Effector CD4-positive, alpha-beta T cell (primary cell): ENCODE data around the gene EDA.
"Not testable (repeated sequence)": the region's sequence is repeated elsewhere in the genome, so short reads cannot be mapped to it uniquely, and the experiment has no call there.

Source experiments
- DNase-seq: peaks from one replicate; pipeline ENCODE4 v3.0.0-alpha.2; 2020

EDA gene

DNA sequence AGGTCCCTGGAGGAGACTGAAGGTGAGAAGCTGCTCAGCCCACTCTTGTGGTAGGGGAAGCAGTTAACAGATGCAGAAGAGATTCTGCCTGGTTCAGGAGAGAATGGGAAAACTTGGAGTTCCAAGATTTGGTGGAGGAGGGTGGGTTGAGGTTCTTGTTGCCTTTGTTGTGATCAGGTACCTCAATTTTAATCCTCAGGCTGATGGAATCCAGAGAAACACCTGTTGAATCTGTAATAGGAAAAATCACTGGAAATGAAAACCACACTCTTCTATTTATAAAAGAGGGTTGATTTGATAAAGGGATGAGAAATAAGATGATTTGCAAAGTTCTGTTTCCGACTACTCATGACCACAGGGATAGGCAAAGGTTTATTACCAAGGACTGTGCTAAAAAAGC is 132.1 kb downstream of the EDA start:
- no peak for DNase-seq

DNA sequence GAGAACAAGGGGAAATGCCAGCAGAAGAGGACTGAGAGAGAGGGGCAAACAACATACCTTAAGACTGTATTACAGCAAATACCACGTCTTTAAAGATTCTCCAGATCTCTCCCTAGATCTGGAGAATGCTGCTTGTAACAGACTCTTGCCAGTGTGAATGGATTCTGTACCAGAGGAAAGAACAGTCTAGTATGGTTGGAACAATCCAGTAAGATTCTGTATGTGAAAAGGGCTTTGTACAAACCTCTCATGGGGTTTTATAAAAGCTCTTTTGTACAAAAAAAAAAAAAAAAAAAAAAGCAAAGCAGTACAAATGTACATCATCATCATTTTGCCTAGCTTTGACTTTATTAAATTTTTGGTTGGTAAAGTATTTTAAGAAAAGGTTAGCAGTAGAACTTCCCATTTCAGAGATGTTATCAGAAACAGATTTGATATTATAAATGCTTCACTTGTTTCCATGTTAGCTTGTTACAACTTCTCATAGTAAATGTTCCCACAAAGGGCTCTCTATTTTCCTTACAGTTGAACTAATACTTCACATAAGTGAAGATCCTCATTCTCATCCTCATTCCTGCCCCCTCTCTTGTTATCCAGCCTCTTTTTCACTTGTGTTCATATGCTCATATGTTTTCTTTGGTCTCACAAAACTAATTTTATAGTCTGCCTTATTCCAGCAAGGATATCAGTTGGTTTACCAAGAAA is 144.2 kb downstream of the EDA start:
- no peak for DNase-seq

DNA sequence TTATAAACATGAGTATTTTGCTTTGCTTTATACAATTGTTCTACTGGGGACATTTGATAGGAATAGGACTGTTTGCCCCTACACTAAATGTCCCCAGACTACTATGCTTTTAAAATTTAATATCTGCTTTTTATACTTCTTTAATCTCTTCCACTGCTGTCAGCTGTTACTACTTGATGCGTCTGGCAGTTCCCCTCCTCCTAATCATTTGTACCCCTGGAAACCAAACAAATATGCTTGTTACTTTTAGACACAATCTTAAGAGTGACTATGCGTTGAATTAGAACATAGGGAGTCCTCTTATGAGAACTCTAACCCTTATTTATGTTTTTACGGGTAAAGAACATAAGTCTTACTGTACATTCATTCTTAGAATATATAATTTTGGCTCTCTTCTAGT is 145.7 kb downstream of the EDA start:
- DNase-seq = no peak

DNA sequence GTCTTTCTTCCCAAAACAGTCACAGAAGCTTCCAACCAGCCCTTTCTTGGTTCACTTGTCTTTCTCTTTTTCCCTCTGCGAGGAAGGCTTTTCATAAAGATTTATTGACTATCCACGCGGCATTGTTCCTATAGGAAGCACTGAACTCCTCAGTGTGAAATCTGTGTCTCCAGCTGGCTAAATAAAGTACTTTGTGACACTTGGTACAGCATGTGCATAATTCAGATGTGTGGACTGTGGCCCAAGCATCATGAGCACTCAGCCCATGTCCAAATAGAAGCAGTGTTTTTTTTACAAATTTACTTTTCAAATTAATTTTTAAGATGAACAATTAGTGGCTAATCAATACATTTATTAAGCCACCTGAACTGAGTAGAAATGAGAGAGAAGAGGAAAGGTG is 146.4 kb downstream of the EDA start:
- DNase-seq = no peak

DNA sequence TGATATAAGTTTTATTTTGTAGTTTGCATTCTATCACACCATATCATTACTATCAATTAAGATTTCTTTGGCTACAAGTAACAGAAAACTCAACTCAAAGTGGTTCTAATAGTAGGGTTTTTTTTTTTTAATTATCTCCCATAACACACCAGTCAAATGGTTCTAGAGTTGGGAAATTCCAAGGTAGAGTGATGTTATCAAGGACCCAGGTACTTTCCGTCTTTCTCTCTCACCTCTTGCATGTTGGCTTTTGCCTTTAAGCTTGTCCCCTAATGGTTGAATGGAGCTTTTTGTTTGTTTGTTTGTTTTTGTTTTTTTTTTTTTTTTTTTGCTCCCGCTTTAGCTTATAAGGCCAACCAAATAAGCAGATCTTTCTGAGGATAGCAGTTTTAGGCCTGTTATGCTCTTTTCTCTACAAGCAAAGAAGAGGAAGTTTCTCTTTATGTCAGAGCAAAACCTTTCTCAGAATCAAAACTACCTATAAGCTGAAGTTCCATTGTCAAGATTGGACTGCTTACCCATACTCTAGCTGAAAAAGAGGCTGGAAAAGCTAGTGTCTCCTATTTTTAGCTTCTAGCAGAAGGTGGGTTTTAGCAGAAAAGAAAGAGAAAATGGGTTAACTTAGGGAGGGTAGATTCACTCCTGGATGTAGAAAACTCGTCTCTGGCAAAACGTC is 177.5 kb downstream of the EDA start:
- no peak for DNase-seq

DNA sequence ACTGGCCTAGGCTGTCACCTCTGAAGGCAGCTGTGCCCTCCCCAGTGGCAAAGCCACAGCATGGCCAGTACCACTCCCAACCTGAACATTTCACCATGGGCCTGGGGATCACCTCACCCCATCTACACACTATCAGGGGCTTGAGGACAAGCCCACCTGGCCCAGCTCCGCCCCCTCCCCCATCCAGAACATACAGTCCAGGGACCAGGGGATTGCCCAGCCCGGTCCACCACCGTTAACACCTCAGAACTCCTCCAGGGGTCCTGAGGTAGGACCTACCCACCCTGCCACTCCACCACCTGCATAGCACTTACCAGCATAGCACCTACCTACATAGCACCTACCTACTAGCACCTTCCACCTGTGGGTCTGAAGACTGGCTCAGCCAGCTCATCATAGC is 179.8 kb downstream of the EDA start:
- no peak for DNase-seq

DNA sequence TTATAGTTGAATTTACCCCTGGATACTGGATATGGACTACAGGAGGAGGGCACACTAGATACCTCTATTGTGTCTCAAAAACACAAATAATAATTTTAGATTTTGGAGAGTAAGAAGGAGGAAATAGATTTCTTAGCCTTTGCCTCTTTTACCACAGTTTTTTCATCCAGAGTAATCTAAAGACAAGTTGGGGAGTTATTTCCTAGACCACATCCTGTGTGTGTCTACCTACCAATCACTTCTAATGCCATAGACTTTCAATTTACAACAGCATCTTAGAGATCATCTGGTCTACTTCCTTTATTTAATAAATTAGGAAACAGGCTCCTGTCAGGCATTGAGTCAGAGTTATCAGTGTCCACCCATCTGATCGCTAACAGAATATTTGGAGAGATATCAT is 191.5 kb downstream of the EDA start:
- no peak for DNase-seq

DNA sequence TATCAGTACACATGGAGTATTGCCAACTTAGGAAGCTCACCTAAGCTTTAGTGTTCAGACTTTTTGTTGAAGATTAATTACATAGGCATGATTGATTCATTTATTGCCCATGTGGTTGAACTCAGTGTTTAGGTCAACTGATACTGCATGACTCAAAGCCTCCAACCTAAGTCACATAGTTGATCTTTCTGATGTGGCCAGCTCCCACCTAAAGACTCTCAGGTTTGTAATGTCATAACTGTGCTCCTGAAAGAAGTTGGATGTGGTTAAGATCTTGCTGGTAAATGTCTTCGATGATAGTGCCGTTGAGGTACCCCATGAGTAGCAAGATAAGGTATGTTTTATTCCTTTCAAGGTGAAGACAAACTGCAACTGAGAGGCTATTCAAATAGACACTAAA is 192.5 kb downstream of the EDA start:
- DNase-seq = no peak

DNA sequence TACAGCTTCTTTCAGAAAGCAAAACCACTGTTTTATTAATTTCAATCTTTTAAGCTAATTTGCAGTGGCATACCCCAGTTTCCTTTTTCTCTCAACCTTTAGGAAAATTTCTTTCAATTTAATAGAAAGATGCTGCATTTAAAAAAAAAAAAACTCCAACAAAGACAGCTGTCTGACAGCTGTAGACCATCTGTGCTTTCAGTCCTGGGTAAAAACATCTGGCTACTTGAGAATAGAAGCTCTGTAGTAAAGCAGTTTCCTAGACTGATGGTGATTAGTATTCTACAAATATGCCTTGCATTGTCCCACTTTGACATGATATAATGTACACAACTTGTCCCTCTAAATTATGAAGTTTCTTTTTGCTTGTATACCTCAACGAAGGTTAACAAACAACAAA is 197.8 kb downstream of the EDA start:
- DNase-seq = no peak

DNA sequence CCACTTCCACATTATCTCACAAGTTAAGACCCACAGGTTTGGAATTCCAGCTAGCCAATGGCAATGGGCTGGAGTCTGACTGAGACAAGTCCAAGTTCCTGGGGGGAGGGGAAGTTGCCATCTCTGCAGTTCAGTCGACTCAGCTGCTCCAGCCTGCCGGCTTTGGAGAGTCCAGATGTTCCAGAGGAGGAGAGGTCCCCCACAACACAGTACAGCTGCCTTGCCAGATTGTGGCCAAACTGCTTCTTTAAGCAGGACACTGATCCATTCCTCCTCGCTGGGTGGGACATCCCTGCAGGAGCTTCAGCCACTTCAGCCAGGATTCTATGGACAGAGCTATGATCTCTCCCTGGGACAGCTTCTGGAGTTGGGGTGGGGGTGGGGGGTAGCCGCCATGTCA is 199.2 kb downstream of the EDA start:
- no peak for DNase-seq

DNA sequence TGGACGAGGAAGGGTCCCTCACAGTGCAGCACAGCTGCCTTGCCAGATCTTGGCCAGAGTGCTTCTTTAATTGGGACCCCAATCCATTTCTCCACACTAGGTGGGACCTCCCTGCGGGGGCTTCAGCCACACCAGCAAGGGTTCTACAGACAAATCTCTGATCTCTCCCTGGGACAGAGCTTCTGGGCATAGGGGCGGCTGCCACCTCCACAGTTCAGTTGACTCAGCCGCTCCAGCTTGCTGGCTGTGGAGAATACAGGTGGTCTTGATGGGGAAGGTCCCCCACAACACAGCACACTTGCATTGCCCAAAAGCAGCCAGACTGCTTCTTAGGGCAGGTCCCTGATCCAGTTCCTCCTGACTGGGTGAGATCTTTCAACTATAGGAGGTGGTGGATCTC is 199.6 kb downstream of the EDA start:
- DNase-seq = no peak

DNA sequence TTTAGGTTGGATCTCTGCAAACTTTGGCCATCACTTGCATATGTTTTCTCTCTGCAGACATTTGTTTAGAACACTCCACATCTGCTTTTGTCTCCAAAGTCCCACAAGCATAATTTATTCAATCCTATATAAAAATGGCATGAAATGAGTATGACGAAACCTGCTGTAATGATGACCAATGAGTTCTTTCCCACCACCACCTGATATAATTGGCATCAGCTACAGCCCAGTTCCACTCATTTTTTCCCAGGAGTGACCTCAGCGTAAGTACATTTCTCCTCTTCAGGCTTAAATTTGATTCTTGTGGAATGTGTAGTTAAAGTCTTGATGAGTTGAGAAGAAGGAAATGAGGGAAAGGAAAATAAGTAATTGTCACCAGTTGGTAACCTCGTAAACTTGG is 228.7 kb downstream of the EDA start:
- no peak for DNase-seq

DNA sequence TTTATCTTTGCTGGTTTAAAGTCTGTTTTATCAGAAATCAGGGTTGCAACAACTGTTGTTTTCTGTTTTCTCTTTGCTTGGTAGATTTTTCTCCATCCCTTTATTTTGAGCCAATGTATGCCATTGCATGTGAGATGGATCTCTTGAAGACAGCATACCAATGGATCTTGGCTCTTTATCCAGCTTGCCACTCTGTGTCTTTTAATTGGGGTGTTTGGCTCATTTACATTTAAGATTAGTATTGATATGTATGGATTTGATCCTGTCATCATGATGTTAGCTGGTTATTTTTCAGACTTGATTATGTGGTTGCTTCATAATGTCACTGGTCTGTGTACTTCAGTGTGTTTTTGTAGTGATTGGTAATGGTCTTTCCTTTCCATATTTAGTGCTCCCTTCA is 244.1 kb downstream of the EDA start:
- DNase-seq = not testable (repeated sequence)

DNA sequence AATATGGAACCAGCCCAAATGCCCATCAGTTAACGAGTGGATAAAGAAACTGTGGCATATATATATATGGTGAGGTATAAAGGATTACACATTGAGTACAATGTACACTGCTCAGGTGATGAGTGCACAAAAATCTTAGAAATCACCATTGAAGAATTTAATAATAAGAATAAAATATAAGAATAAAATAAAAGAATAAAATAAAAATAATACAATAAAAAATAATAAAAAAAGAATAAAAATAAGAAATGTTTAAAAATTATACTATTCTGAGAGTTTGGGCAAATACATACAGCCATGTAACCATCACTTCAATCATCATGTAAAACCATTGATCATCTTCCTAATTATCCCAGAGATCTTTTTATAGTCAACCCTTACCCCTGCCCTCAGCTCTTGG is 260.3 kb downstream of the EDA start:
- DNase-seq = no peak

DNA sequence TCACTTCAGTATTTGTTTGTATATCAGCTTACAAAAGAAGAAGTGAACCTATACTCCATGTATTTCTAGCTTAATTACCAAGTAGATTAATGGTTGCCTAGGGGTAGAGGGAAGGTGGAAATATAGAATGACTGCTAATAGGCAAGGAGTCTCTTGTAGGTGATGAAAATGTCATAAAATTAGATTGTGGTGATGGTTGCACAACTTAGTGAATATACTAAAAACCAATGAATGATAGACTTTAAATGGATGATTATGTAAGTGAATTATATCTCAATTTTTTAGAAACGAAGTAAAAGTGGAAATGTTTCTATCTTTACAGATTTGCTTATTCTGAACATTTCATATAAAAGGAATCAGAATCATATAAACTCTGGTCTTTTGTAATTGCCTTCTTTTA is 268.3 kb downstream of the EDA start:
- DNase-seq = no peak

DNA sequence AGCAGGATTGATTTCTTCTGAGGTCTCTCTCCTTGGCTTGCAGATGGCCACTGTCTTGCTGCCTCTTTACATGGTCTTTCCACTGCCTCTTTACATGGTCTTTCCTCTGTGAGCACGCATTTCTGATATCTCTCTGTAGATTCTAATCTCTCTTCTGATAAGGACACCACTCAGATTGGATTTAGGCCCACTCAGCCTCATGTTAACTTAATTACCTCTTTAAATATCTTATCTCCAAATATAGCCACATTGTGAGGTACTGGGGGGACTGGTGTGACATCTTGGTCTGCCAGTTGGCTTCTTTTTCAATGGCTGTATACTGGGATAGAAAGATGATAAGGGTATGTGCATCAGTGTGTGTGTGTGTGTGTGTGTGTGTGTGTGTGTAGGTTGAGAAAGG is 280.1 kb downstream of the EDA start:
- DNase-seq = no peak

DNA sequence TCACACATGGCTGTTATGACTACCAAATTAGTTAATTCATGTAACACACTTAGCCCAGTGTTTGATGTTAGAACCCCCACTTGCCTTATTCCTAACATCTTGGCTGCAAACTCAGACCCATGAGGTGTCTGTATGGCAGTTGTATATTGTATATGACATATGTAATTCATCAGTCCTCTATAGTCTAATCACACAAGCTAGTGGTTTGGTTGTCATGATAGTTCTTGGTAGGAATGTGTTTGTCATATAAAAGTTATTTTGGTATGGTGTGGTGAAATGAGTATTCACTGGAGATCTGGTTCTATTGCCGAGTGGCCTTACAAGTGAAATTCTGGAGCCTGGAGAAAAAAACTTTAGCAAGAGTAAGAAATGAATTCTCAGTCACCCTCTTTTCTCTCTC is 284.6 kb downstream of the EDA start:
- no peak for DNase-seq

DNA sequence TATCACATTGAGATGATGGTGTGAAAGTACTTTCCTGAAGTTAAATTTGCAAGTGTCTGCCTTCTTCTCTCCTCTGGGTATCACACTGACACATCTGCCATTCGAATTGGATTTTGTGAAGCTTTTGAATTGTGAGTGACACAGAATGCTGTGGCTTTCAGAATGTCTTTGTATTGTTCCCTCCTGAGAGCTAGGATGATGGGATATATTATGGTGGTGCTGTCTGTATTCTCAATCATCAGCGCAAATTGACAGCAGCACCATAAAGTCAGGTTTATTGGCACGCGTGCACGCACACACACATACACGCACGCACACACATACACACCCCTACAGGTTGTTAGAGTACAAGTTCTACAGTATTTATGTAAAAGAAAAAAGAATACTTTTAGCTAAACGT is 290.5 kb downstream of the EDA start:
- no peak for DNase-seq

DNA sequence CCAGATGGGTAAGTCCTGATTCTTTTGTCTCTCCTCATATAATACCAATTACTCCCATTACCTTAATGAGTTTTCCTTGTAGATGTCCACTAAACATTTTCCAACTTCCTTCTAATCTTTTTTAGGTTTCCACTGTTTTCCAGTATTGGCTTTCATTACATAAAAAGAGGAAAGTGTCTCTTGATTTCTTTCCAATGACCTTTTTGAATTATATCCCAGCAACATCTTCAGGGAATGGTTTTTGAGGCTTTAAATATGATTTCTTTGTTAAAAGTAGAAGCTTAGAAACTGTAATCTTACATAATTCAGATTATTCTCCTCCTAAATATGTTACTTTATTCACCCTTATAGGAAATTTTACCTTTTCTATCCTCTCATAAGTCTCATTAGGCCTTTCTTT is 298.9 kb downstream of the EDA start:
- no peak for DNase-seq

DNA sequence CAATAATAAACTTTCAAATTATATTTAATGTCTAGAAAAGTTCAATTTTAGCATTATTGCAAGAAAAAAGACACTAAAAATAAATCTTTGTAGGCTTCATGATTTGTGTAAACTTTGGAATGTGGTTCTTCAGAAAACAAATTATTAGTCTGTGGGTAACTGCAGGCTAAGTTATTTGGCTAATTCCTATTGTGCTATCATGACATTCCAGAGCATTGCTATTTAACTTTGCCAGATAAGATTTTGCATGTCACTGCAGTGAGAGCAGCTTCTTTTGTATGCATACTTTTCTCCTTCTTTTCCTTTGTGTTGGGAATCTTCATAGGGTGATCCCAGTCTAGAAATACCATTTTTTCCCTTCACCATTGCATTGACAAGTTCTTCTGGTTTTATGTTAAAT is 303.8 kb downstream of the EDA start:
- no peak for DNase-seq

DNA sequence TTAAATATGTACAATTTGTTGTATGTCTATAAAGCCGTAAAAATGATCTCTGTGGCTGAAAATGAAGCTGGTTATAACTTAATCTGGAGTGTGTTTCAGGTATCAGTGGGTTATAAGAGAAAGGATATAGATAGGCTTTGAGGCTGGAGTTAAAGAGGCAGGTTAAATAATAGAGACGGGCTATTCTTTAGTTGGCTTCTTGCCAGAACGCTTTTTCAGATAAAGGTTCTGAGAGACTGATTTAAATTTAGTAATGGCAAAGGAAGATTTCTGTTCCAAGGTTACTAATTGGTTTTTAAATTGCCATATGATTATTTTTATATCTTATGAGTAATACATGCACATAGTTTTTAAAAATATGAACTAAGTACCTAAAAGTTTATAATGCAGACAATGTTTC is 316.4 kb downstream of the EDA start:
- DNase-seq = no peak

DNA sequence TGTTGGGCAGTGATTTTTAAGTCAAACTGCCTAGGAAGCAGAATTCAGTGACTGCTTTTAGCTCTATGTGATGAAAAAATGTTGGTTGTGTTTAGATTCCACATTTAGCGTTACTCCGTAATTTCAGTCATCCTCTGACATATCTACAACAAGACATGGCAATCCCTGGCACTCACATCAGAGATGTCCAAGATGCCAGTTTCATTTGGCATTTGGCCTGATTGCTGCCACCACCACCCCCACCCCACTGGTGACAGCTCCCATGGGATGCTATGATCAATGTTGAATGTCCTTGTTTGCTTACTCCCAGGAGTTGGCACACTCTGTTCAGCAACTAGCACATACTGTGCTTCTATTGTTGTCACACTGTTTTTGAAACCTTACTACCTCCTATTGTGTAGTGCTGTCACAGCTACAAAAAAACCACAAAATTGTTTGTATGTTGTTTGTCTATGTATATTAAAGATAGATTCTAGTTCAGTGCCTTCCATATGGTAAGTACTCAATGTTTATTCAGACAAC is 332.4 kb downstream of the EDA start:
- no peak for DNase-seq

DNA sequence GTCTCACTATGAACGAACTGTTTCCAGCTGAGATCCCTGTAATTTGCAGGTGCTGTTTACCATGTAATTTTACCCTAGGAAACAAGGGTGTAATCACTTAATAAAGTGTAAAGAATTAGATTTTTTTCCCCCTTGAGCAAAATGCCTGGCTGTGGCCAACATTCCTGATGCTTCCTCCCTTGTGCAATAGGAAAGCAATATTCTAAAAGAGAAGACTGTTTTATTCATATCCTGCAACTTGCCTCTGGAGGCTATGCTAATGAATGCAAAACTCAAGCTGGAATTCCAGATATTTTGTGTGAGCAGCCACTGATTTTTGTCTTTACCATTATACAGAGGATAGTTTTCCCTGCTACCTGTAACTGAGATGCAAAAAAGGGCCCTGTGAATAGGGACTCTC is 335.8 kb downstream of the EDA start:
- DNase-seq = no peak

DNA sequence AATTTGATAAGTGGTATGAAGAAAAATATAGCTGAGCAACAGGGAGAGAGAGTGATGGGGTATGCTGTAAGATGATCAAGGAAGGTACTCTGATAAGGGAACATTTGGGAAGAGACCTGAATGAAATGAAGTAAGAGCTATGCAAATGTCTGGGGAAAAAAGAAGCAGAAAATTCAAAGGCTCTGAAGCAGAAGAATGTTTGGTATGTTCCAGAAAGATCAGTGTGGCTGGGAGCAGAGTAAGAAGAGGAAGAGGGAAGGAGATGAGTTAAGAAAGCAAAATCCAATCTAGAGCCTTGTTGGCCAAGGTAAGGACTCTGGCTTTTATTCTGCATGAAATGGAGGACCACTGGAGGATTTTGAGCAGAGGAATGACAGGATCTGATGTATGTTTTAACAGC is 343.8 kb downstream of the EDA start:
- no peak for DNase-seq
